Measurements from ENCODE around the gene SEC24C. TPM values are rescaled to one million over a fixed set of nuclear protein-coding genes. Genes with fewer than 3 reads are reported as not detected.
A peak's percentile ranks its signal among the peaks of the same experiment; 100 is the strongest.
"Not testable (repeated sequence)": the region's sequence is repeated elsewhere in the genome, so short reads cannot be mapped to it uniquely, and the experiment has no call there.

SEC24C gene, protein sequence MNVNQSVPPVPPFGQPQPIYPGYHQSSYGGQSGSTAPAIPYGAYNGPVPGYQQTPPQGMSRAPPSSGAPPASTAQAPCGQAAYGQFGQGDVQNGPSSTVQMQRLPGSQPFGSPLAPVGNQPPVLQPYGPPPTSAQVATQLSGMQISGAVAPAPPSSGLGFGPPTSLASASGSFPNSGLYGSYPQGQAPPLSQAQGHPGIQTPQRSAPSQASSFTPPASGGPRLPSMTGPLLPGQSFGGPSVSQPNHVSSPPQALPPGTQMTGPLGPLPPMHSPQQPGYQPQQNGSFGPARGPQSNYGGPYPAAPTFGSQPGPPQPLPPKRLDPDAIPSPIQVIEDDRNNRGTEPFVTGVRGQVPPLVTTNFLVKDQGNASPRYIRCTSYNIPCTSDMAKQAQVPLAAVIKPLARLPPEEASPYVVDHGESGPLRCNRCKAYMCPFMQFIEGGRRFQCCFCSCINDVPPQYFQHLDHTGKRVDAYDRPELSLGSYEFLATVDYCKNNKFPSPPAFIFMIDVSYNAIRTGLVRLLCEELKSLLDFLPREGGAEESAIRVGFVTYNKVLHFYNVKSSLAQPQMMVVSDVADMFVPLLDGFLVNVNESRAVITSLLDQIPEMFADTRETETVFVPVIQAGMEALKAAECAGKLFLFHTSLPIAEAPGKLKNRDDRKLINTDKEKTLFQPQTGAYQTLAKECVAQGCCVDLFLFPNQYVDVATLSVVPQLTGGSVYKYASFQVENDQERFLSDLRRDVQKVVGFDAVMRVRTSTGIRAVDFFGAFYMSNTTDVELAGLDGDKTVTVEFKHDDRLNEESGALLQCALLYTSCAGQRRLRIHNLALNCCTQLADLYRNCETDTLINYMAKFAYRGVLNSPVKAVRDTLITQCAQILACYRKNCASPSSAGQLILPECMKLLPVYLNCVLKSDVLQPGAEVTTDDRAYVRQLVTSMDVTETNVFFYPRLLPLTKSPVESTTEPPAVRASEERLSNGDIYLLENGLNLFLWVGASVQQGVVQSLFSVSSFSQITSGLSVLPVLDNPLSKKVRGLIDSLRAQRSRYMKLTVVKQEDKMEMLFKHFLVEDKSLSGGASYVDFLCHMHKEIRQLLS
- total RNA-seq = 67.6 and 72.3 TPM in 2 replicates

DNA sequence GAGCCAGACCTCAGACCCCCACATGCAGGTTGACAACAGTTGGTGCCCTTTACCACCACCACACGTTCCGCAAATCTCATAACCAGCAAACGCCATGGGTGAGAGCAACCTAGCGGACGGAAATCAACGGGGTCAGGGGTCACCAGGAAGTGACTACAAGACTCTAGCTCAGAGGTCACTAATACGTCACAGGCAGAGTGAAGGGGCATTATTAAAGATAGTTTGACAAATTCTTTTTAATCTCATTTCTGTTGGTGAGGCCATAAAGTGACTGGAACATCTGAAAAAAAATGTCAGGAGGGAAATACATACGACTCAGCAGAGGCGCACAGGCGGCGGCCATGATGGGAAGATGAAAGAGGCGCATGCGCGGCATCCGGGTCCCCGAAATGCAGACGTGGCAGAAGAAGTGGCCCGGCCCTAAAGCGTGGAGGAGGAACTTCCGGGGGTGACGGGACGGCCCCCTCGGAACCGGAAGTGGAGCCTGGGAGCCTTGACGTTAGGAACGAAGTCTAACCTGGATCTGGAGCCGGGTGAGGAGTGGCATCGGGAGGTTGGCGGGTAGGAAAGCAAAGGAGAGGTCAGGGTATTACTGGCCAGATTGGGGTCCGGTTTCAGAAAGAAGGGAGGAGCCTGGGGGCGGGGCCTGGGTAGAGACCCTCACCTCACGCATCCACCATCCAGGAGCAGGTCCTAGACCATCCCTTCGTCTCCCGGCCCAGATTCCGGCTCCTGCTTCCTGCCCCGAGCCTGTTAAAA, at the start of gene SEC24C:
Gene SEC24C, plus strand, starts transcription at position 468 of the 759 bp plus-strand sequence. CDS start 2,461 bp downstream, outside the sequence.
- peak; percentile 83 for DNase-seq (ENCODE audit: extremely low read depth, low read depth, low spot score)

DNA sequence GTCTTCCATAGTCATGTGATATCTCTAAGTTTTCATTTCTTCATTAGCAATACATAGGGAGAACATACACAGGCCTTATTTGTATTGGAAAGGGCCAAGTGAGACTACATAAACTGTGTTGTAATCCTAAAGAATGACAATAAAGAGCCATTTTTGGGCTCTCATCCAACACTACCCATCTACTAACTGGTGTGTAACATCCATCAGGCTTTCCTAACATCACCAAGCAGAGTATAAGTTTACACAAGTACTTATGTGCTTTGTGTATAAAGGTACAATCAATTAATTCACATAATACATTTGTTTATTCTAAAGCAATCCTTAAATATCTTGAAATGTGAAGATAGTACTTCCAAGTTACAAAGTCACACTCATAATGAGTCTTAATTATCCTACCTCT, 48.9 kb upstream of the SEC24C start:
- not testable (repeated sequence) for DNase-seq (ENCODE audit: extremely low read depth, low read depth, low spot score)

DNA sequence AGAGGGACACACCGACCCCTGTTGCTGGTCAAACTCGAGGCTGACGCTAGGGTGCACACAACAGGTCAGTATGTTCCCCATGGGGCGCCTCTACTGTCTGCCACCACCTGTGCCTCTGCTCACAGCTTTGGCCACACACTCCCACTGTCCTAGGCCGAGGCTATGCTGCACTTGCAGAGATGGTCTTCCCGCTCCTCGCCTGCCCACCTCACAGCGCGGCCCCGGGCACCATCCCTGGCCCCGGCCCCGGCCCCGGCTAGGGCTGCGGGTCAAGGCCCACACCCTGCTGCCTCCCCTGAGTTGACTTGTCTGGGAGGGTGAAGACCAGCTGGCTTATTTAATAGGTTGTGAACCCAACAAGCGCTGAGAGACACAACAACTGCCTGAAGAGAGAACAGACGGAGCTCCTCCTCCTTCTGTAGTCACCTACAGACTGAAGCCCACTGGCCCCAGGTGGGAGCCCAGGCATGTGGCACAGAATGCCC, 46.5 kb upstream of the SEC24C start, which contains the start of gene AGAP5:
Gene AGAP5, minus strand, starts transcription at position 435 of the 485 bp plus-strand sequence. Its CDS starts 354 bp downstream, at position 81.
- DNase-seq (ENCODE audit: extremely low read depth, low read depth, low spot score) = not testable (repeated sequence)

DNA sequence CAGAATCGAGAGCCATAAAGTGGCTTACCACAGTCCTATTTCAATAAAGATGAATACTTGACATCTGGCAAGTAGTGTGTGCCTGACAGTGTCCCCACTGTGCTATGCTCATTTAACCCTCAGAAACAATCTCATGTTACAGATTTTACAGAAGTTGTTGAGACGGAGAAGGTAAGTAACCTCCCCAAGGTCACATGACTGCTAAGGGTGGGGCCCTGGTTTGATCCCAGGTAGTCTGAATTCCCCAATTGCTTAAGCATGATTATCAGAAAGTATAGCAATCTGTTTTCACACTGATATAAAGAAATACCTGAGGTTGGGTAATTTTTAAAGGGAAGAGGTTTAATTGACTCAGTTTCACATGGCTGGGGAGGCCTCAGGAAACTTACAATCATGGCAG, 45.4 kb upstream of the SEC24C start:
- not testable (repeated sequence) for DNase-seq (ENCODE audit: extremely low read depth, low read depth, low spot score)

DNA sequence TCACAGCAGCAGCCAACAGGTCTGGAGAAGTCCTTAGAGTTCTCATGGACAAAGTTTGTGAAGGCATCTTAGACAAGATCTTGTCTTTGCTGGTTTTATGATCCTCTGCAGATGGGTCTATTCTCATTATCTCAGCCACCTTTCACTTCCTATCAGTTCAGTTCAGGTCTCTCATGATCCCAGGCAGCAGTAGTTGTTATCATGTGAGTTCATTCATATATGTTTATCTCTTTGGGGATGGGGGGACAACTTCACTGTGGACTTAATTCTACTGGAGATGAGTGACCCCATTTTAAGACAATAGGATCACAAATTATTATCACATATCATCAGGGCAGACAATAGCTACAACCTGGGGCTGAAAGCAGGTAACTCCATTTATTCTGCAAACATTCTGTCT, 40.2 kb upstream of the SEC24C start:
- not testable (repeated sequence) for DNase-seq (ENCODE audit: extremely low read depth, low read depth, low spot score)

DNA sequence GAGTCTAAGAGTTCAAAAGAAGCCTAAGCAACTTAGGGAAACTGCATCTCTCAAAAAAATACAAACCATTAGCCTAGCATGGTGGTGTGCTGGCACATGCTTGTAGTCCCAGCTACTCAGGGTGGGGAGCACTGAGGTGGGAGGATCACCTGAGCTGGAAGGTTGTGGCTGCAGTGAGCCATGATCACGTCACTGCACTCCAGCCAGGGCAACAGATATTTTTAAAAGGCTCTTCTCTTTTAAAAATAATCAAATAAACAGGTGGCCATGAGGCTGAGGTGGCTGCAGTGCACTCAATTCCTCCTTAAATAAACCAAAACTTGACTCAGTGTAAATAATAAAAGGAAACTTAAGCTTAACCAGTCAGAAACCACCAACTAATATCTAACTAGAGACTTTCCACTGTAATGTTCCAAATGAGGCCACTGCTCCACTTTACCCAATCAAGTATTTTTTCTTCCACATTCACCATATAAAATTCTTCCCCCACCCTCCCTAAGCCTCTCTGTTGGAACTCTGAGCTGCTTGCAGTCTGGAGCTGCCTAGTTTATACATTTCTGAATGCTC, 38.6 kb upstream of the SEC24C start:
- not testable (repeated sequence) for DNase-seq (ENCODE audit: extremely low read depth, low read depth, low spot score)

DNA sequence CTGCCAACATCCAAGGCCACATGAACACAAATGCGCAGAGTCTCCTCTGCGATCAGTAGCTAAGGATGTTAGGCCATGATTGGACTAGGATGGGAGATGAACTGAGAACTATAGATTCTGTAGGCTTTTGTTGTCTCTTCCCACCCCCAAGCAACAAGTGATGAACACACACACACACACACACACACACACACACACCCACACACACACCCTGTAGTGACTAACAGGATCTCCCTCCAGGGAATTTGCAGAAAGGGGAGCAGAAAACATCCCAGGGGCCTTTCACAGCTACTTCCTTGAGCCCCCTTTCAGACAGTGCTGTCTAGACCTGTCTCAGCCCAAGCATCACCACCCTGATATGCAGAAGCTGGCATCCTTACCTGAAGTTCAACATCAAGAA, 37.7 kb upstream of the SEC24C start:
- not testable (repeated sequence) for DNase-seq (ENCODE audit: extremely low read depth, low read depth, low spot score)

DNA sequence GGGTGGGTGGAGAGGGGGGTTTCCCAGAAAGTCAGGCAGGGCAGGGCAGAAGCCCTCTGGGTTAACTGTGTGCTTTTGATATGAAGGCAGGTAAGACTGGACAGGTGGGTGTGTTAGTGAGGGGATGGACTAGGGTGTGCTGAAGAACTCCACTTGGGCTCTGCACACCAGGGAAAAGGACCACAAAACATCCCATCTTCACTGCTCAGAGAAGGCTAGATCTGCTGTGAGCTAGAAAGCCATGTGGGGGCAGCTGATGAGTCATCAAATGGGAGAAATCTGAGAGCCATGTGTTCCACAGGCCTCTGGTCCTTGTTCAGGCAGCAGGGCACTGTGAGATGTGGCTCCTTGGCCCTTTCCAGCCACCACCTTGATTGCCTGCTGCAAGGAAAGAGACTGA, 36.5 kb upstream of the SEC24C start:
- not testable (repeated sequence) for DNase-seq (ENCODE audit: extremely low read depth, low read depth, low spot score)

DNA sequence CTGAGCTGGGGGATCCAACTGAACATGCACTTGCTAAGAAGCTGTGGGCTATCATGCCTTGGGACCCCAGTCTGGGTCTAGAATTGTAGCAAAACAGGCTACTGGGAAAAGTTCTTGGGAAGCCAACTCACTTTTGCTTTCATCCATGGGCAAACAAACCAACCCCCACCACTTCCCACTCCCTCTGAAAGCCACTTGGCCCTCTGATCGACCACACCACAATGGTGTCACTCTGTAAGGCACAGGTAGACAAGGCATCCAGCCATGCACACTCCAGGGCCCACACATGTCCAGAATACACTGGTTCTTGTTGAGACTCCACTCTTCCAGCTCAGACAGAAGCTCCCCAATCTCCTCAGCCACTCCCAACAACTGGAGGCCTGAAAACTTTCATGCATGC, 36.0 kb upstream of the SEC24C start:
- DNase-seq (ENCODE audit: extremely low read depth, low read depth, low spot score) = not testable (repeated sequence)

DNA sequence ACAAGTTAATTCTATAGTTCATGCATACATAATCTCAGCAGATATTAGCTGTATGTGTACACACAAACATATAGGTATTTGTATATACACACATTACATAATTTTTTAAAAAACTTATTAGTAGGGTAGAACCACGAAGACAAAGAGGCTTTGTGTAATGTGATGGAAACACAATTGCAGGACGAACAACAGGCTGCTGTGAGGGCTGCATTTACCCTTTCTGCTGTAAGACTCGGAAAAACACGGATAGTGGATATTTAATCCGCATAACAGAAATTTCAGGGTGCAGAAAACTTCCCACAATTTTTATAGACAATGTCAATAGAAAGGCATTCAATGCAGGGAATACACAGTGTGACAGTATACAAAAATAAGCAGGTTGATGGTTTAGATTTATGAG, 32.5 kb upstream of the SEC24C start:
- not testable (repeated sequence) for DNase-seq (ENCODE audit: extremely low read depth, low read depth, low spot score)

DNA sequence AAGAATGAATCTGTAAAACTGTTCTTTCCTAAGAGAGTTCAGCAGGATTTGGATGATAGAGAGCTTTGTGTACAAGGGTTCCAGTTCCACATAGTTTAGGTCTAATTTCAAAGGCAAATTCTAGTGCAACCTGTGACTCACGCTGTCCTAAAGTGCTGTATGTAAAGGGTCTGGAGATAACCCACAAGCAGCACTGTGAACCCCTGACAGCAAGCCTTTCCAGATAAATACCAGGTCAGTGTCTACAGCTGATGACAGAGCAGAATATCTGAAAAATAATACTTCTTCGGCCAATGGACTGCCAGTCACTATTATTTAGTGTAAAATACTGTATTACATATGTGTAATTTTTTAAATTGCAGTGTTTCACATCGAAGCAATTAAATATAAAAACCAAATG, 30.3 kb upstream of the SEC24C start:
- DNase-seq (ENCODE audit: extremely low read depth, low read depth, low spot score) = not testable (repeated sequence)

DNA sequence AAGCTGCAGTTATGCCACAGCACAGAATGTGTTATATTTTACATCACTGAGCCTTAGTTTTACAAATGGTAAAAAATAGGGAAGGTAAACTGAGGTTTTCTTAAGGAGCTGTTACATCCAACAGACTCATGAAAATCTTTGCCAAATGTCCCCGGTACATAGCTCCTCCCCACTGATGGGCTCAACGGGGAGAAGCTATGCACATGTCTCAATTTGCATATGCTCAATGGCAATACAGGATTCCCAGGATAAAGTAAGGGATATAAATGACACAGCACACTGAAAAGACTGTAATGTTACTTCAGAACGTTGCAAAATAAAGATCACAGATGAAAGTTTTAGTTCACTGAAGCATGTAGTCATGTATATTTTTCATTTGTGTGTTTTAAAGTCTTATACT, 29.7 kb upstream of the SEC24C start:
- DNase-seq (ENCODE audit: extremely low read depth, low read depth, low spot score) = not testable (repeated sequence)

DNA sequence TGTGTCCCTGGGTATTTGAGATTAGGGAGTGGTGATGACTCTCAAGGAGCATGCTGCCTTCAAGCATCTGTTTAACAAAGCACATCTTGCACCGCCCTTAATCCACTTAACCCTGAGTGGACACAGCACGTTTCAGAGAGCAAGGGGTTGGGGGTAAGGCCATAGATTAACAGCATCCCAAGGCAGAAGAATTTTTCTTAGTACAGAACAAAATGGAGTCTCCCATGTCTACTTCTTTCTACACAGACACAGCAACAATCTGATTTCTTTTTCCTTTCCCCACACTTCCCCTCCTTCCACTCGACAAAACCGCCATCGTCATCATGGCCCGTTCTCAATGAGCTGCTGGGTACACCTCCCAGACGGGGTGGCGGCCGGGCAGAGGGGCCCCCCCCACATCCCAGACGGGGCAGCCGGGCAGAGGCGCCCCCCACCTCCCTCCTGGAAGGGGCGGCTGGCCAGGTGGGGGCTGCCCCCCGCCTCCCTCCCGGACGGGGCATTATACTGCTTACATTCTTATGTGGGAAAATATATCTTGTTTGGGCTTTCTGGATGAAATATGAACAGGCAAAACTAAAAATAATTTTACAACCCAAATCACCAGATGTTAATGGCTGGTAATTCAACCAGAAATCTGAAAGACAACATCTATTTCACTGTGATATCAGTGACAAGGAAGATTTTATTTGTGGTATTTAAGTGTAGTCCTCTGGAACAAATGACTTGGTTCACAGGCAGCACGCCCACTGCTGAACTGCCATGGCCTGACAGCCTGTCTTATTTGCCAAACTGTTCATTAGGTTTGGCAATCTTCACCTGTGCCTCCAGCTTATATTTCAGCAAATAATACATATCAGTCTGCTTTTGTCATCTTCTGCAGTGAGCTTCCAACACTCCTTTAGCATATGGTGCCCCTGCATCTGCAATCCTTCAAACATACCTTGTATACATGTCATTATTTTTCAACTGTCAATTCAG, 28.7 kb upstream of the SEC24C start:
- not testable (repeated sequence) for DNase-seq (ENCODE audit: extremely low read depth, low read depth, low spot score)

DNA sequence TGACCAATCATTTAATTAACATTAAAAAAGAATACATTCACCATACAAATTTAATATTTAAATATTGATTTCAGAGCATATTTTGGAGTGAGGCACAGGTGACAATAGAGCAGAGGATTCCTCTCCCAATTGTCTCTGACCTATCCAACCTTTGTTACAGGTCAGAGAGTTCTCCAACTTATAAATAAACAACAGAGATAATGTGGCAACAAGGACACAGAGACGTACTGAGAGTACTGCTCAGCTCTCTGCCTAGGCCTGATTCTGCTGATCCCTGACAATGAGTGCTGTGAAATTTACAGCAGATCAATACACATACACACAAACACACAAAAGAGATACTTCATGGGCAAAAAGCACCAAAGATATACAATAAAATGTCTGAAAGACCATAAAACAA, 27.9 kb upstream of the SEC24C start:
- DNase-seq (ENCODE audit: extremely low read depth, low read depth, low spot score) = no peak

DNA sequence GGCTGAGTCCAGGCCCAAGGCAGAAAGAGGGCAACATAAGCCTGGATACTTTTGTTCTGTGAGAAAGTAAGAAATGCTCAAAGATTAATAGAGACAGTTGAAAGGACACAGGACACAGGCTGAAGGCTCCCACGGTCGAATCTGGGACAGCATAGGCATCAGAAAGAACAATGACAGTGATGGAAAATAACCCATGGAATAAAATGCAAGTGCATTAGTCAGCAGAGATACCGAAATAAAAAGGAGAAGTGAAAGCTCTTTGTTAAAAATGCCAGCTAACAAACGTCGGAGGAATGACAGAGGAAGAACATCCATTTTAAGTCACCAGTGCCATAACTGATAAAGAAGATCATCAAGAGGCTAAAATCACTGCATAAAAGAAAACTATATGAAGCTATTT, 26.6 kb upstream of the SEC24C start:
- DNase-seq (ENCODE audit: extremely low read depth, low read depth, low spot score) = no peak

DNA sequence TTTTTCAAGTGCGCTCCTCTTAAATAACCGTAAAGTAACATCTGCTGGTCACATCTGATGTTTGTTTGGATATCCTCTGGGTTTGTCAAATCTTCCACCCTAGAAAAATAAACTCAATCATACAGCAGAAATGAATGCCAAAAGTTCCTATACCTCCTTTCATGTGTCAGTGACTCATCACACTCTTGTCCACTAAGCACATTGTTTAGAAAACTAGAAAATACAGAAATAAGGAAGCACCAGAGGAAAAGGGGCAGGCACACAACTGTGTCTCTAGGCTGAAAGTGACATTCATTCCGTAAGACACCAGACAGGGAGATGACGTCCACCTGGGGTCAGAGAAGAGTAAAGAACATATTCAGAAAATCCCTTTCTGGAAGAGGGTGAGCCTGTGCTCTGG, 23.6 kb upstream of the SEC24C start:
- not testable (repeated sequence) for DNase-seq (ENCODE audit: extremely low read depth, low read depth, low spot score)

DNA sequence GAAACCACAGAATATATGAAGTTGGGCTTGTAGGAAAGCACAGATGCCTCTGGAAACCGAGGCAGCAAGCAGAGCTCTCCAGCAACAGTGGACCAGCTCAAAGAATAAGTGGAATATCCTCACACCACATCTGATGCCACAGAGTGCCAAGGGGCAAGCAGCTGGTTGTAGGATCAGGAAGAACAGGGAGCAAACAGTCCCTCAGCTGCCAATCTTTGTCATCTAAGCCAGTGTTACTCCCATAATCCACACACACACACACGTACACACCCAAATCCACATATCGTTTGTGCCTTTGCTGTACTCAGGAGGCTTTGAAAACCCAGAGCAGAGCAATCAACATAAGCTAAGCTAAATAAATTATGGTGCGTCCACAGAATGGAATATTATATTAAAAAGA, 20.7 kb upstream of the SEC24C start:
- DNase-seq (ENCODE audit: extremely low read depth, low read depth, low spot score) = no peak

DNA sequence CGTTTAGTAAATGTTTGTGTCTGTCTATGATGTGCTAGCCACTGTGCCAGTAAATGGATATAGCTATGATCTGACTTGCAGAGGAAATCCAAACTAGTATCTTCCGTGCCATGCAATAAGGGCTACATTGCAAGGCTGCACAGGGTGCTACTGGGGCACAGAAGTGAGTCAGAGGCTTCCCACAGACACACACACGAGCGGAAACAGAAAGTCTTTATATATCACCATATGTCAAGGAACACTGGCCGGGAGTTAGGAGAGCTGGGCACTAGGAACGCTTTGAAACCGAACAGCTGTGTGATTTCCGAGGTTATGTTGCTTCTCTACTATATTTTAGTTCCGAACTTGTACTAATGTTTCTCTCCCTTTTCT, 14.4 kb upstream of the SEC24C start:
- not testable (repeated sequence) for DNase-seq (ENCODE audit: extremely low read depth, low read depth, low spot score)

Data from glomerular endothelial cell (primary cell).